ENCODE results near the gene CCDC150.

CCDC150 gene

DNA sequence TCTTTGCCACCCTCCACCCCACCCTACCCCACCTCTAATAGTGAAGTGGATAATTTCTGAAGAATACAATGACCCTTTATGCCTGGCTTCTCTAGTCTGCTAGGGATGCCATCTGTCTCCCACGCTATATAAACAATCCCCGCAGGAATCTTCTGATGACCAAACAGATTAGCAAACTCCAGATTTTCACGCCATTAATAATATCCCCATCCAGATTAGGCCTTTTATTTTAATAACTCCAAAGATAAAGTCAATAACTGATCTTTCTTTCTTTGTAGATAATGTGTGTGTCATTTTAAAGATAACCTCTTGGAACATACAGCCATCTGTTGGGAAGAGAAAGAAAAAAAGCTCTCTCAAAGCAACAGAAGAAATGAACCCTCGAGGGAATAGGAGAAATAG, 47.9 kb upstream of the CCDC150 start:
- Histone ChIP-seq H3F3A (ENCODE audit: insufficient read depth) (no peaks in the 10 kb centered on the region), H3K9me2 (replicated peaks; ENCODE audit: insufficient read depth, low read length) (no peaks in the 10 kb centered on the region), H3K27me3 (ENCODE audit: low read length) (0 out of 2 replicates have a peak, but pooled peaks cover 3% of the 10 kb centered on the region), H4K20me1 (ENCODE audit: low read depth, low read length) (no peaks in the 10 kb centered on the region), H3K27ac (ENCODE audit: low read depth, low read length) (no peak overlapping the region), H3K9ac (ENCODE audit: low read length) (no peak overlapping the region), H3K9me3 (ENCODE audit: insufficient read depth, low read length) (no peaks in the 10 kb centered on the region), H3K36me3 (ENCODE audit: low read length) (no peaks in the 10 kb centered on the region), H3K79me2 (ENCODE audit: insufficient read depth, low read length) (no peaks in the 10 kb centered on the region), H2AFZ (ENCODE audit: low read depth, low read length, severe bottlenecking) (no peak overlapping the region), H3K4me2 (ENCODE audit: low read depth, low read length, poor library complexity, severe bottlenecking) (no peak overlapping the region), H3K4me3 (ENCODE audit: insufficient read depth, low read length, poor library complexity, severe bottlenecking) (no peak overlapping the region)
- TF ChIP-seq EZH2phosphoT487 (conservative IDR thresholded peaks at IDR 0.05; ENCODE audit: low read length) = no peak
- TF ChIP-seq, protein P1, sequence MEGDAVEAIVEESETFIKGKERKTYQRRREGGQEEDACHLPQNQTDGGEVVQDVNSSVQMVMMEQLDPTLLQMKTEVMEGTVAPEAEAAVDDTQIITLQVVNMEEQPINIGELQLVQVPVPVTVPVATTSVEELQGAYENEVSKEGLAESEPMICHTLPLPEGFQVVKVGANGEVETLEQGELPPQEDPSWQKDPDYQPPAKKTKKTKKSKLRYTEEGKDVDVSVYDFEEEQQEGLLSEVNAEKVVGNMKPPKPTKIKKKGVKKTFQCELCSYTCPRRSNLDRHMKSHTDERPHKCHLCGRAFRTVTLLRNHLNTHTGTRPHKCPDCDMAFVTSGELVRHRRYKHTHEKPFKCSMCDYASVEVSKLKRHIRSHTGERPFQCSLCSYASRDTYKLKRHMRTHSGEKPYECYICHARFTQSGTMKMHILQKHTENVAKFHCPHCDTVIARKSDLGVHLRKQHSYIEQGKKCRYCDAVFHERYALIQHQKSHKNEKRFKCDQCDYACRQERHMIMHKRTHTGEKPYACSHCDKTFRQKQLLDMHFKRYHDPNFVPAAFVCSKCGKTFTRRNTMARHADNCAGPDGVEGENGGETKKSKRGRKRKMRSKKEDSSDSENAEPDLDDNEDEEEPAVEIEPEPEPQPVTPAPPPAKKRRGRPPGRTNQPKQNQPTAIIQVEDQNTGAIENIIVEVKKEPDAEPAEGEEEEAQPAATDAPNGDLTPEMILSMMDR (IDR thresholded peaks at IDR 0.05; ENCODE audit: insufficient read depth, low read length, poor library complexity, severe bottlenecking) = no peak

DNA sequence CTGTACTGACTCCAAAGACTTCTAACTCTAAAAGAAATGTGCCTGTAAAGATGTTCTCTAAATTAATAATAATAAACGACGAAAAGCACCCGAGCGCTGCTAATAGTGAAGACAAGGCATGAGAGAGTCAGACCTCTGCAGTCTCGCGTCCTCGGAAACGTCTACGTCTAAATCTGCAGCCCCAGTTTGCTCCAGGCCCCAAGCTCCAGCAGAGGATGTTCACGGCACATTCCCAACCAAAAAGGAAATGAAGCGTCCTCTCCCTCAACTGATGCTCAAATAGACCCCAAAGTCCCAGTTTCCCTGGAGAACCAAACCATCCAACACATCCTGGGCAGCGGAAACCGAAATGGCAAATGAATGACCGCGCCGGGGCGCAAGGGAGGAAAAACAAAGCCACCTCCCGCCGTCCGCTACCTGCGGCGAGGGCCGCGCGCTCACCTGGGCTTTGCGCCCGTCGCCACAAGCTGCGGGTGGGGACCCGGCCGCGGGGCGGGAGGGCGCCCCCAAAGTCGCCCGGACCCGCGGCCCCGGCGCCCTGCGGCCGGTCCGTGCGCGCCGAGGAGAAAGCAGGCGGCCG, 47.1 kb upstream of the CCDC150 start:
- Histone ChIP-seq H3K27ac (ENCODE audit: low read depth, low read length) (no peak overlapping the region), H3K4me3 (ENCODE audit: insufficient read depth, low read length, poor library complexity, severe bottlenecking) (no peak overlapping the region), H3K9ac (ENCODE audit: low read length) (no peak overlapping the region), H3K27me3 (ENCODE audit: low read length) (0 out of 2 replicates have a peak, but pooled peaks cover 3% of the 10 kb centered on the region), H2AFZ (ENCODE audit: low read depth, low read length, severe bottlenecking) (no peak overlapping the region), H3F3A (ENCODE audit: insufficient read depth) (no peaks in the 10 kb centered on the region), H3K9me3 (ENCODE audit: insufficient read depth, low read length) (no peaks in the 10 kb centered on the region), H4K20me1 (ENCODE audit: low read depth, low read length) (no peaks in the 10 kb centered on the region), H3K79me2 (ENCODE audit: insufficient read depth, low read length) (no peaks in the 10 kb centered on the region), H3K9me2 (replicated peaks; ENCODE audit: insufficient read depth, low read length) (no peaks in the 10 kb centered on the region), H3K36me3 (ENCODE audit: low read length) (no peaks in the 10 kb centered on the region), H3K4me2 (ENCODE audit: low read depth, low read length, poor library complexity, severe bottlenecking) (no peak overlapping the region)
- TF ChIP-seq, protein P1 (IDR thresholded peaks at IDR 0.05; ENCODE audit: insufficient read depth, low read length, poor library complexity, severe bottlenecking) = no peak
- no peak for TF ChIP-seq EZH2phosphoT487 (conservative IDR thresholded peaks at IDR 0.05; ENCODE audit: low read length)

DNA sequence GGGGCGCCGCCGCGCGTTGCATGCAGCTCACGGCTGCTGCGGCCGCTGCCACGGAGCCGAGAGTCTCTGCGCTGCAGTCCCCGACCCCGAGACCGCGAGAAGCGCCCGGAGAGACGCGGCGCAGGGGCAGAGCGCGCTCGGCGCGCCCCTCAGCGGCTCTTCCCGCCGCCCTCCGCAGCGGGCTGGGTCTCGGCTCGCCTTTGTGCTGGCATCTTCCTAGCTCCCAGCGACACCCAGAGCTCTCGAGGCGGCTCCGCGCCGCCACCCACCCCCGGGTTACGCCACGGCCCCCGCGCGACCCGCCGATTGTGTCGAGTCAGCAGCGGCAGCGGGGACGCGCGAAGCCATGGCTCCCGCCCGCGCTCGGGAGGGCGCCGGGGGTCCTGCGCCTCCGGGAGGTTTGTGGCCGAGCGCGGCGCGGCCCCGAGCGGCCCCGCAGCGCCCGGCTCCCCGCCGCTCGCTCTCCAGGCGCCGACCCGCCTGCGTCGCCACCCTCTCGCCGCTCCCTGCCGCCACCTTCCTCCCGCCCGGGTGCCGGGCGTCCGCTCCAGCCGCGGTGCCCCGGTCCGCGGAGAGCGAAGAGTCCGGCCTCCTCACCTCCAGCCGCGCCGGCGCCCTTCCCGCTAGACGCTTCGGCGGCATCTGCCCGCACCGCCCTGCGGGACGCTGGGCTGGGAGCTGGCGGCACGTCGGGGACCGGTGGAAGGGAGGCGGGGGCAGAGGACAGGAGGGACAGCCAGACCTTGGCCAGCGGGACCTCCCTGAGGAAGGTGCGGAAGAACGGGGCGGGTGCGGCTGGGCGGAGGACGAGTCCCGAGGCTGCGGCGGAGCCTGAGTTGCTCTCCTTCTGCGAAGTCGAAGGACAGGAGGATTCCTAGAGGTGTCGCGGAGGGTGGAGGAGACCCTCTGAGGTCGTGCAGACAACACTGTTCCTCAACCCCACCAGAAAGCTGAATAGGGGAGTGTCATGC, 46.3 kb upstream of the CCDC150 start, which contains the start of gene HECW2:
Gene HECW2, minus strand, starts transcription at position 644 of the 971 bp plus-strand sequence.
- Histone ChIP-seq H4K20me1 (ENCODE audit: low read depth, low read length) (no peaks in the 10 kb centered on the region), H3K27me3 (ENCODE audit: low read length) (0 out of 2 replicates have a peak, but pooled peaks cover 3% of the 10 kb centered on the region), H3K36me3 (ENCODE audit: low read length) (no peaks in the 10 kb centered on the region), H3K79me2 (ENCODE audit: insufficient read depth, low read length) (no peaks in the 10 kb centered on the region), H3K9ac (ENCODE audit: low read length) (no peak within 1 kb of the TSS), H3K9me3 (ENCODE audit: insufficient read depth, low read length) (no peaks in the 10 kb centered on the region), H3K4me2 (ENCODE audit: low read depth, low read length, poor library complexity, severe bottlenecking) (no peak within 1 kb of the TSS), H3K27ac (ENCODE audit: low read depth, low read length) (no peak within 1 kb of the TSS), H3F3A (ENCODE audit: insufficient read depth) (no peaks in the 10 kb centered on the region), H3K9me2 (replicated peaks; ENCODE audit: insufficient read depth, low read length) (no peaks in the 10 kb centered on the region), H2AFZ (ENCODE audit: low read depth, low read length, severe bottlenecking) (no peak within 1 kb of the TSS), H3K4me3 (ENCODE audit: insufficient read depth, low read length, poor library complexity, severe bottlenecking) (no peak within 1 kb of the TSS)
- no peak for TF ChIP-seq EZH2phosphoT487 (conservative IDR thresholded peaks at IDR 0.05; ENCODE audit: low read length)
- TF ChIP-seq, protein P1 (IDR thresholded peaks at IDR 0.05; ENCODE audit: insufficient read depth, low read length, poor library complexity, severe bottlenecking) = no peak
